Measurements from ENCODE around the gene CDC5L. TPM values are rescaled to one million over a fixed set of nuclear protein-coding genes. Genes with fewer than 3 reads are reported as not detected.

Gene CDC5L
- total RNA-seq, 1 donor from 2014 or later = 18.2 TPM

DNA sequence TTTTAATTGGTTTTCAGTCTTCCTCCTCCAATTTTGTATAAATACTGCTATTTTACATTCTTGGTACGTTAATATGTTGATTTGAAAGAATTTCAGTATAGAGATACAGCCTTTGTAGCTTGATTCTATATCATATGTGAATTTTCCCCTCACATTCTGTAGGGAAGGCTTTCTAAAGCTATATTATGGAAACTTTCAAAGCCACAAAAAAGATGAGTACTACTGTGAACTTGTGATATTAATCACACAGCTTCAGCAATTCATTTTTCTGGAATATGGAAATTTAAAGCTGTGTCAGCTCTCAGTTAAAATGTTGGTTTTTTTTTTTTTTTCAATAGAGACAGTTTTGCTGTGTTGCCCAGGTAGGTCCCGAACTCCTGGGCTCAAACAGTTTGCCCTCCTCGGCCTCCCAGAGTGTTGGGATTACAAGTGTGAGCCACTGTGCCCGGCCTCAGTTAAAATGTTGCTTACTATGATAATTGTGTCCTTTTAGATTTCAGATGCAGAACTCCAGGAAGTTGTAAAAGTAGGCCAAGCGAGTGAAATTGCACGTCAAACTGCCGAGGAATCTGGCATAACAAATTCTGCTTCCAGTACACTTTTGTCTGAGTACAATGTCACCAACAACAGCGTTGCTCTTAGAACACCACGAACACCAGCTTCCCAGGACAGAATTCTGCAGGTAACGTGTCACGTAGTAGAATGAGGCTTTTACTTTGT lies 20.6 kb downstream of the CDC5L start:
- no peak overlapping the region for H3K9ac ChIP-seq (ENCODE audit: low read length)
- peaks cover 46% of the 10 kb centered on the region for H3K36me3 ChIP-seq (ENCODE audit: insufficient read depth, low read length)
- Mint-ChIP-seq H3K9me3 (ENCODE audit: unreplicated experiment) (peaks cover 2% of the 10 kb centered on the region), H3K4me1 (ENCODE audit: low read depth, unreplicated experiment) (peaks cover 8% of the 10 kb centered on the region), H3K36me3 (ENCODE audit: low read depth, unreplicated experiment) (peaks cover 23% of the 10 kb centered on the region), H3K27ac (ENCODE audit: unreplicated experiment) (no peak overlapping the region), H3K27me3 (ENCODE audit: low read depth, unreplicated experiment) (no peaks in the 10 kb centered on the region), H3K4me3 (ENCODE audit: unreplicated experiment) (no peak overlapping the region)
- no peaks in the 10 kb centered on the region for H3K27me3 ChIP-seq (ENCODE audit: insufficient read depth, low read length)
- H2AFZ ChIP-seq (ENCODE audit: low read depth, low read length) = no peak overlapping the region
- H3K4me3 ChIP-seq (ENCODE audit: insufficient read depth, low read depth, low read length) = no peak overlapping the region
- no peak for FAIRE-seq
- no peak for DNase-seq (ENCODE audit: low read depth)
- H3K79me2 ChIP-seq (ENCODE audit: insufficient read depth, low read length) = peaks cover 20% of the 10 kb centered on the region
- no peaks in the 10 kb centered on the region for H3K4me1 ChIP-seq (ENCODE audit: insufficient read depth, low read length)
- TF ChIP-seq EZH2 (IDR thresholded peaks at IDR 0.05; ENCODE audit: insufficient read depth, low read length) = no peak
- TF ChIP-seq, protein P1, sequence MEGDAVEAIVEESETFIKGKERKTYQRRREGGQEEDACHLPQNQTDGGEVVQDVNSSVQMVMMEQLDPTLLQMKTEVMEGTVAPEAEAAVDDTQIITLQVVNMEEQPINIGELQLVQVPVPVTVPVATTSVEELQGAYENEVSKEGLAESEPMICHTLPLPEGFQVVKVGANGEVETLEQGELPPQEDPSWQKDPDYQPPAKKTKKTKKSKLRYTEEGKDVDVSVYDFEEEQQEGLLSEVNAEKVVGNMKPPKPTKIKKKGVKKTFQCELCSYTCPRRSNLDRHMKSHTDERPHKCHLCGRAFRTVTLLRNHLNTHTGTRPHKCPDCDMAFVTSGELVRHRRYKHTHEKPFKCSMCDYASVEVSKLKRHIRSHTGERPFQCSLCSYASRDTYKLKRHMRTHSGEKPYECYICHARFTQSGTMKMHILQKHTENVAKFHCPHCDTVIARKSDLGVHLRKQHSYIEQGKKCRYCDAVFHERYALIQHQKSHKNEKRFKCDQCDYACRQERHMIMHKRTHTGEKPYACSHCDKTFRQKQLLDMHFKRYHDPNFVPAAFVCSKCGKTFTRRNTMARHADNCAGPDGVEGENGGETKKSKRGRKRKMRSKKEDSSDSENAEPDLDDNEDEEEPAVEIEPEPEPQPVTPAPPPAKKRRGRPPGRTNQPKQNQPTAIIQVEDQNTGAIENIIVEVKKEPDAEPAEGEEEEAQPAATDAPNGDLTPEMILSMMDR (IDR thresholded peaks at IDR 0.05; ENCODE audit: insufficient read depth, low read depth, low read length) = no peak
- H4K20me1 ChIP-seq (ENCODE audit: insufficient read depth, low read length) = peaks cover 11% of the 10 kb centered on the region
- H3K9me3 ChIP-seq (ENCODE audit: insufficient read depth, low read depth, low read length) = no peaks in the 10 kb centered on the region
- no peak overlapping the region for H3K4me2 ChIP-seq (ENCODE audit: low read length)
- no peak overlapping the region for H3K27ac ChIP-seq (ENCODE audit: low read depth, low read length)

DNA sequence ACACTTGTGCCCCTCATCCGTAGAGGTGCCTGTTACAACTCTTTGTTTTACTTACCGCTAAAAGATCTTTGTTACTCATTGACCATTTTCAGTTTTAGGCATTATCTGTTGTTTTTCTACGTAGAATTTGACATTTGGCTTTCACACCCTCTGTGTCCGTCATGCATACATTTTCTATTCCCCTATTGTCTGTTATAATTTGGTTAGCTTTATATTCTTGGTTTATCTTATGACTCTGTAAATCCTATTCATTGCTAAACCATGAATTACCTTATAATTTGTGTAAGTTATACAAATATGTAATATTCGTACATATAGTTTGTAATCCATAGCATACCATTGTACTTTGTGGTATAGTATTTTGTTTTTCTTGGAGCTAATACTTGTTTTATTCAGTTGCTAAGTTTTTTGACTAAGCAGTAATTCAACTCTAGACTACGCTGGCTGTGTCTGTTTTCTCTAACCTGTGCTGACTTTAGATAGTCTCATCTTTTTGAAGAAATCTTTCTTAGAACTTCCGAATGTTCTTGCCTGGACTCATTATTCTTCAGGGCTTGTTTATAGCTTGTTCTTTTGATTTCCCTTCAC lies 21.8 kb downstream of the CDC5L start:
- Histone ChIP-seq H3K36me3 (ENCODE audit: insufficient read depth, low read length) (peaks cover 47% of the 10 kb centered on the region), H3K27ac (ENCODE audit: low read depth, low read length) (no peak overlapping the region), H4K20me1 (ENCODE audit: insufficient read depth, low read length) (peaks cover 14% of the 10 kb centered on the region), H3K9me3 (ENCODE audit: insufficient read depth, low read depth, low read length) (no peaks in the 10 kb centered on the region), H3K4me1 (ENCODE audit: insufficient read depth, low read length) (no peaks in the 10 kb centered on the region), H3K79me2 (ENCODE audit: insufficient read depth, low read length) (peaks cover 30% of the 10 kb centered on the region), H3K4me3 (ENCODE audit: insufficient read depth, low read depth, low read length) (no peak overlapping the region), H3K9ac (ENCODE audit: low read length) (no peak overlapping the region), H3K27me3 (ENCODE audit: insufficient read depth, low read length) (no peaks in the 10 kb centered on the region), H2AFZ (ENCODE audit: low read depth, low read length) (no peak overlapping the region), H3K4me2 (ENCODE audit: low read length) (no peak overlapping the region)
- Mint-ChIP-seq H3K36me3 (ENCODE audit: low read depth, unreplicated experiment) (peaks cover 26% of the 10 kb centered on the region), H3K4me1 (ENCODE audit: low read depth, unreplicated experiment) (peaks cover 8% of the 10 kb centered on the region), H3K27me3 (ENCODE audit: low read depth, unreplicated experiment) (no peaks in the 10 kb centered on the region), H3K9me3 (ENCODE audit: unreplicated experiment) (peaks cover 2% of the 10 kb centered on the region), H3K4me3 (ENCODE audit: unreplicated experiment) (no peak overlapping the region), H3K27ac (ENCODE audit: unreplicated experiment) (no peak overlapping the region)
- no peak for FAIRE-seq
- TF ChIP-seq EZH2 (IDR thresholded peaks at IDR 0.05; ENCODE audit: insufficient read depth, low read length) = no peak
- TF ChIP-seq, protein P1 (IDR thresholded peaks at IDR 0.05; ENCODE audit: insufficient read depth, low read depth, low read length) = no peak
- DNase-seq (ENCODE audit: low read depth) = no peak

DNA sequence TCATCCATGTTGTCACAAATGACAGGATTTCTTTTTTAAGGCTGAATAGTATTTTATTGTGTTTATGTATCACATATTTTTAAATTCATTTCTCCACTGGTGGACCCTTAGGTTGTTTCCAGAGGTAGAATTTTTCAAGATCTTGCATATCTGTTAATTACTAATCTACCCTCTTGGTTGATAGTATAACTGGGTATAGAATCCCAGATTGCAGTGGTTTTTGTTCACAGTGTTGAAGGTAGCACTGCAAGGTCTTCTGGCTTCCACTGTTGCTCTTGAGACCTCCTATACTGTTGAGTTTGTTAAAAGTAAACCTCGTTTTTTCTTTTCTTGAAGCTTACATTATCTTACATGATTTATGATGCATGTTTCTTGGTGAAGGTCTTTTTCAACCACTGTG lies 22.9 kb downstream of the CDC5L start:
- Mint-ChIP-seq H3K9me3 (ENCODE audit: unreplicated experiment) (peaks cover 2% of the 10 kb centered on the region), H3K27ac (ENCODE audit: unreplicated experiment) (no peak overlapping the region), H3K27me3 (ENCODE audit: low read depth, unreplicated experiment) (no peaks in the 10 kb centered on the region), H3K4me1 (ENCODE audit: low read depth, unreplicated experiment) (peaks cover 8% of the 10 kb centered on the region), H3K36me3 (ENCODE audit: low read depth, unreplicated experiment) (peaks cover 26% of the 10 kb centered on the region), H3K4me3 (ENCODE audit: unreplicated experiment) (no peak overlapping the region)
- H3K4me3 ChIP-seq (ENCODE audit: insufficient read depth, low read depth, low read length) = no peak overlapping the region
- H4K20me1 ChIP-seq (ENCODE audit: insufficient read depth, low read length) = peaks cover 18% of the 10 kb centered on the region
- no peaks in the 10 kb centered on the region for H3K9me3 ChIP-seq (ENCODE audit: insufficient read depth, low read depth, low read length)
- H3K27ac ChIP-seq (ENCODE audit: low read depth, low read length) = no peak overlapping the region
- TF ChIP-seq EZH2 (IDR thresholded peaks at IDR 0.05; ENCODE audit: insufficient read depth, low read length) = no peak
- TF ChIP-seq, protein P1 (IDR thresholded peaks at IDR 0.05; ENCODE audit: insufficient read depth, low read depth, low read length) = no peak
- H3K9ac ChIP-seq (ENCODE audit: low read length) = no peak overlapping the region
- H3K36me3 ChIP-seq (ENCODE audit: insufficient read depth, low read length) = peaks cover 39% of the 10 kb centered on the region
- FAIRE-seq (no peak), DNase-seq (ENCODE audit: low read depth) (no peak)
- no peak overlapping the region for H2AFZ ChIP-seq (ENCODE audit: low read depth, low read length)
- H3K4me1 ChIP-seq (ENCODE audit: insufficient read depth, low read length) = no peaks in the 10 kb centered on the region
- peaks cover 39% of the 10 kb centered on the region for H3K79me2 ChIP-seq (ENCODE audit: insufficient read depth, low read length)
- H3K4me2 ChIP-seq (ENCODE audit: low read length) = no peak overlapping the region
- no peaks in the 10 kb centered on the region for H3K27me3 ChIP-seq (ENCODE audit: insufficient read depth, low read length)
